GM19372 (cell line): ENCODE data around the gene SLC2A14.
"Not testable (repeated sequence)": the region's sequence is repeated elsewhere in the genome, so short reads cannot be mapped to it uniquely, and the experiment has no call there.

Experiments
- ATAC-seq: cut with Tn5 transposase; IDR thresholded peaks from one replicate; pipeline ENCODE4 v1.9.1; 2021; ENCODE audit warnings: mild to moderate bottlenecking, low read depth, moderate library complexity; ENCODE audit not compliant: unreplicated experiment

Gene SLC2A14

DNA sequence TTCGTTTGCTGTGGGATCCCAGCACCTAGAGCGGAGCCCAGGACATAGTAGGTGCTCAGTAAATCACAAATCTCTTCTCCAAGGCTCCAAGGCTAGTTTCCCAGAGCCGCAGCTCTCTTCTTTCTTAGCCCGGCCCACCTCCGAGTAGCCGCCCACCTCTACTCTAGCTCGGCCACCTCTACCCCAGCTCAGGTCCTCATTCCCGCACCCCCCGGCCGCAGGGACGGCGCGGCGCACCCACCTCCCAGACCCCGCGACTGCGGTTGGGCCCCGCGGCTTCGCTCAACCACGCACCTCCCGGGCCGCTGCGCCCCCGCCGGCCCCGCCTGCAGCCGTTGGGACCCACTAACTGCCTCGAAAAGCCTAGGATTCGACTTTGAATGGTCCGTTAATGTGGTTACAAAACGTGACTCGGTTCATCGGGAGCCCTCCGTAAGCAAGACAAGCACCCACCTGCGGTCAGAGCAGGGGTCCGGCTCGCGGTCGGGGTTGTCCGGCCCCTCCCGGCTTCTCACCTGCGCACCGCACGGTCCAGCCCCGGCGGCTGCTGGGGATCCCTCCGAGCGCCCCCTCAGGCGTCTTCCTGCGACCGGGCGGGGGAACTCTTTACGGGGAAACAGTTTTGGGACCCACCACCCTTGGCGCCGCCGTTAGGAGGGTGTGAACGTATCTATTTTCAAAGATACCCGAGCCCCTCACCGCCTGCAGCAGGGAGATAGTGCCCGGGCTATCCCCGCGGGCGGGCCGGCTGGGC is at the start of gene SLC2A14:
Gene SLC2A14, minus strand, starts transcription at position 350 of the 754 bp plus-strand sequence. CDS start 3,035 bp downstream, outside the sequence.
- ATAC-seq, result no peak

- not testable (repeated sequence) for ATAC-seq
Measured at GRCh38 chr12:7921181-7921580, 48.5 kb upstream of the SLC2A14 start.

- ATAC-seq, result not testable (repeated sequence)
Measured at GRCh38 chr12:7918268-7918590, 45.5 kb upstream of the SLC2A14 start.

GRCh38 chr12:7917392-7918267 is 44.9 kb upstream of the SLC2A14 start:
- ATAC-seq, result no peak

GRCh38 chr12:7916936-7917335 is 44.2 kb upstream of the SLC2A14 start:
- no peak for ATAC-seq

DNA sequence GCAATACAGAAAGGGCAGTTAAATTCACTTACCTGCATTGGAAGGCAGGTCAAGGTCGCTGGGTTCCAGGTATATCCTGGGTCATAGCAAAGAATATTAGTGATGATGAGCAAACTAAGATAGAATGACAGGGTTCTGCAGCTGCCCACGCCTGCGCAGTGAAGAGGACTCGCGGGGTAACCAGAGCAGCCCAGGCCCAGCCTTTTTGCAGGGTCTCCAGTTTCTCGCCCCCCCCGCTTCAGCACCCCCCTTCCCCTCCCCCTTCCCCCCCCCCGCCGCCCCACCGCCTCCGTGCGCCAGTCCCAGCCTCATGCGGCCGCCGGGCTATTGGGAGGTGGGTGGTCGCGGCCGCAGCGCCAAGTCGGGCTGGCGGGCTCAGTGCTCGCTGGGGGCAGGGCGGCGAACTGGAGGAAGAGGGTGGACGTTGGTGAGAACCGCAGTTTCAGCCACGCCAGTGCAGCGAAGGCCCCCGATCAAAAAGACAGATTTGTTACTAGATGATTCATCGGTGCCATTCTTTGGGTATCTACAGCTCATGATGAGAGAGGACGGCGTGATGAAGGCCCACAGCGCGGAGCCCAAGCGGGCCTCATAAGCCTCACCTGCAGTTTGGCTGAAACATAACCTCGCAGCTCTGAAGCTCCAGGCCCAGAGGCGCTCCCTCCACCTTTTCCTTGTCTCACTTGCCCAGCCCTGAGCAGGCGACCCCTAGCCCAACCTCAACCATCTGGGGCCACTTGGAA is 43.1 kb upstream of the SLC2A14 start:
- no peak for ATAC-seq

DNA sequence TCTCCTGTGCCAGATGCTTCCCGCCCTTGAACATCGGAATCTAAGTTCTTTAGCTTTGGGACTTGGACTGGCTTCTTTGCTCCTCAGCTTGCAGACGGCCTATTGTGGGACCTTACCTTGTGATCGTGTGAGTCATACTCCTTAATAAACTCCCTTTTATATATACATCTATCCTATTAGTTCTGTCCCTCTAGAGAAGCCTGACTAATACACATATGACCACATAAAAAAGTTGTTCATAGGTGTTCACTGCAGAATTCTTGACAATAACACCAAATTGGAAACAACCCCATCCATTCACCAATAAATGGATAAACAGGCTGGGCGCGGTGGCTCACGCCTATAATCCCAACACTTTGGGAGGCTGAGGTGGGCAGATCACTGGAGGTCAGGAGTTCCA is 37.4 kb upstream of the SLC2A14 start:
- not testable (repeated sequence) for ATAC-seq

GRCh38 chr12:7907009-7907408 is 34.3 kb upstream of the SLC2A14 start:
- ATAC-seq, result no peak

DNA sequence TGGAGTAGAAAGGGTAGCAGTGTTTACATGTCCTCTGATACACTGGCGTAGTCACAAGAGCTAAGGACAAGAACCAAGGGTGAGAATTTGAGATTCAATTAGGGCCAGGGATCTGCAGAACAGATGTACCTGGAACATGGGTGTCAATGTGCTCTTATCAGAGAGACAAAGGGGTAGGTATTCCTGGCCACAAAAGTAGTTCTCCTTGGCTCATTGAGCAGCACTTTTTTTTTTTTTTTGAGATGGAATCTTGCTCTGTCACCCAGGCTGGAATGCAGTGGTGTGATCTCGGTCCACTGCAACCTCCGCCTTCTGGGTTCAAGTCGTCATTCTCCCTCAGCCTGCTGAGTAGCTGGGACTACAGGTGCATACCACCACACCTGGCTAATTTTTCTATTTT is 33.6 kb upstream of the SLC2A14 start:
- ATAC-seq, result not testable (repeated sequence)

GRCh38 chr12:7905600-7906125 is 32.9 kb upstream of the SLC2A14 start:
- ATAC-seq, result not testable (repeated sequence)

GRCh38 chr12:7905071-7905470 is 32.4 kb upstream of the SLC2A14 start:
- no peak for ATAC-seq

- ATAC-seq, result not testable (repeated sequence)
Measured at GRCh38 chr12:7902416-7902815, 29.7 kb upstream of the SLC2A14 start.

DNA sequence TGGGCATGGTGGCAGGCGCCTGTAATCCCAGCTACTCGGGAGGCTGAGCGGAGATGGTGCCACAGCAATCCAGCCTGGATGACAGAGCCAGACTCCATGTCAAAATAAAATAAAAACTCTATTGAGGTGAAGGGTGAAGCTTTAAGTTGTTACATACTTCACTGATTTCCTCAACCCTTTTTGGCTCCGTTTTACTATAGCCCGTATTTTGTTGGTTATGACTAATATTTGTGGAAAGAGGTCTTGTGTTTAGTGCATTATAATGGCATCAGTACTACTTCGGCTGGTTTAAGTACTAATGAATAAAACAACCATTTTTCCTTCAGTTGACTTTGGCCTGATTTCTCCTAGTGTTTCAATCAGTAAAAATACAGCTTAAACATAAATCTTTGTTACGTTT is 27.0 kb upstream of the SLC2A14 start:
- ATAC-seq, result no peak

DNA sequence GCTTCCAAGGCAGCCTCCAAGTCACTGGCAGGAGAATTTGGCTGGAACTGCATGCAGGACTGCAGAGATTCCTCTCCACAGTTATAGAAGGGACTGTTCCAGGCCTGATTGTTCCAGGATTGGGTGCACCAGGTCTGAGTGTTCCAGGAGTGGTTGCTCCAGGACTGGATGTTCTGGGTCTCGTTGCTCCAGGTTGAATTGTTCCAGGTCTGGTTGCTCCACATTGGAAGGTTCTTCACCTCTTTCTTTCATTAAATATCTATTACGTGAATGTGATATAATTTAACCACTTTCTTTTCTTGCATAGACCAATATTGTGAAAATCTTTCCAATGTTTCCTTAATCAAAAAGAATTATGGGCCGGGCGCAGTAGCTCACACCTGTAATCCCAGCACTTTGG is 24.0 kb upstream of the SLC2A14 start:
- not testable (repeated sequence) for ATAC-seq

DNA sequence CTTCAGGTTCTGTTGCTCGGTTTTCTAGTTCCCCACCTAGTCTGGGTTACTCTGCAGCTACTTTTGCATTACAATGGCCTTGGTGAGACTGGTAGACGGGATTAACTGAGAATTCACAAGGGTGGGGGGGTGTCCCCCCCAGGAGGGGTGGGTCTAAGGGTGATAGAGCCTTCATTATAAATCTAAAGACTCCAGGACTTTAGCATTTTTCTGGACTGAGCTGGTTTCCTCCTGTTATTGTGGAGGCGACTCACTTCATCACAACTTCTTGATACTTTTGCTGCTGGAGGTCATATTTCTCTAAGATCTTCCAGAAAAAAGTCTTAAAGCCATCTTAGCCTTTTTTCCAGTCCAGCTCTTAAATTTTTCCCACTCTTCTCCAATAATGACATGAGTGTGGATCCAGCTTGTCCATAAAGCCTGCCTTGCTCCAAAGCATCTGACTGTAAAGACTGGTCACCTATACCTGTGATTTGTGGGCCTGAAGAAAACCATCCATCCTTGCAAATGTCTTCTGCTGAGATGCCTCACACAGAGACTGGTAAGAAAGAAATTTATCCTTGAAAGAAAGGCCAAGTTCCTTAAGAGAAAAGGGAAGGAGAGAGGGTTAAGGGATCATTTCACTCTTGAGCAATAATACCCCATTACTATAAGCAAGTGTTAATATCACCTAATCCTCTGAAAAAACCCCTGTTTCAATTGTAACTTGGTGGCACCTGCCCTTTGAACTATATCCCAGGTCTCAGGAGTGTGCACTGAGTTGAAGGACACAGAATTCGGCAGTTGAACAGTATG is 19.7 kb upstream of the SLC2A14 start:
- no peak for ATAC-seq

DNA sequence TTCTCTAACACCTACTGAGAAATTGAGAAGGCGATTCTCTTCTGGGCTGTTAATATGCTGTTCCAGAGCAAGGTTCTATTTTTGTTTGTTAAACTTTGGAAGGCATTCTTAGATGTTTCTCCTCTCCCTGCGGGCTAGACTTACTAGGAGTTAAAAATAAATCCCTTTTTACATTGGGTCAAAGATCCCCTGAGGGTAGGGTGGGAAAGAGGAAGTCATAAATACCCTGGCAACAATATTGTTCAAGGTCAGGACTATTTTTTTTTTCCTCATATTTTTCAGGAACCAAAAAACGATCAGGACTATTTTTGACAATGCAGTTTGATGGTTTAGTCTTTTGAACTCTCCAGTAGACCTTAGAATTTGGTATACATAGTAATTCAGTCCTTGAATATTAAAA is 12.0 kb upstream of the SLC2A14 start:
- no peak for ATAC-seq

- ATAC-seq, result not testable (repeated sequence)
Measured at GRCh38 chr12:7881736-7882120, 9.0 kb upstream of the SLC2A14 start.

DNA sequence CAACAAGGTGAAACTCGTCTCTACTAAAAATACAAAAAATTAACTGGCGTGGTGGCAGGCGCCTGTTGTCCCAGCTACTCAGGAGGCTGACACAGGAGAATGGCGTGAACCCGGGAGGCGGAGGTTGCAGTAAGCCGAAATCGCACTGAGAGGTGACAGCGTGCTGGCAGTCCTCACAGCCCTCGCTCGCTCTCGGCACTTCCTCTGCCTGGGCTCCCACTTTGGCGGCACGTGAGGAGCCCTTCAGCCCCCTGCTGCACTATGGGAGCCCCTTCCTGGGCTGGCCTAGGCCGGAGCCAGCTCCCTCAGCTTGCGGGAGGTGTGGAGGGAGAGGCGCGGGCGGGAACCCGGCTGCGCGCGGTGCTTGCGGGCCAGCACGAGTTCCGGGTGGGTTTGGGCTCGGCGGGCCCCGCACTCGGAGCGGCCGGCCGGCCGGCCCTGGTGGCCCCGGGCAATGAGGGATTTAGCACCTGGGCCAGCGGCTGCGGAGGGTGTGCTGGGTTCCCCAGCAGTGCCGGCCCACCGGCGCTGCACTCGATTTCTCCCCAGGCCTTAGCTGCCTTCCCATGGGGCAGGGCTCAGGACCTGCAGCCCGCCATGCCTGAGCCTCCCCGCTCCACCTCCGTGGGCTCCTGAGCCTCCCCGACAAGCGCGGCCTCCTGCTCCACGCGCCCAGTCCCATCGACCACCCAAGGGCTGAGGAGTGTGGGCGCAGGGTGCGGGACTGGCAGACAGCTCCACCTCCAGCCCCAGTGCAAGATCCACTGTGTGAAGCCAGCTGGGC is 8.4 kb upstream of the SLC2A14 start:
- not testable (repeated sequence) for ATAC-seq

DNA sequence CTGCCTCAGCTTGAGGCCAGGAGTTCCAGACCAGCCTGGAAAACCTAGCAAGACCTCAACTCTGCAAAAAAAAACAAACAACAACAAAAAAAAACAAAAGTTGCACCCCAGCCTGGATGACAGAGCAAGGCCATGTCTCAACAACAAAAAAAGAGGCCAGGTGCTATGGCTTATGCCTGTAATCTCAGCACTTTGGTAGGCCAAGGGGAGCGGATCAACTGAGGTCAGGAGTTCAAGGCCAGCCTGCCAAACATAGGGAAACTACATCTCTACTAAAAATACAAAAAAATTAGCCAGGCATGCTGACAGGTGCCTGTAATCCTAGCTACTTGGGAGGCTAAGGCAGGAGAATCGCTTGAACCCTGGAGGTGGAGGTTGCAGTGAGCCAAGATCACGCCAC is 6.5 kb upstream of the SLC2A14 start:
- no peak for ATAC-seq
